HEK293T (cell line): ENCODE measurements around the gene FREM3.

Experiments
- CTCF ChIA-PET: fragments of 350-600 bp; formaldehyde crosslinking; extraction: SDS; loops from one replicate; lab custom pipeline; 2021; ENCODE audit warnings: antibody characterized with exemption, inconsistent platforms; lab: Yijun Ruan, JAX
- POLR2A ChIA-PET: fragments of 350-600 bp; formaldehyde crosslinking; extraction: SDS; loops from one replicate; lab custom pipeline; 2020; ENCODE audit warnings: antibody characterized with exemption, inconsistent platforms; lab: Yijun Ruan, JAX
- DNase-seq: peaks from one replicate; pipeline ENCODE4 v3.0.0; 2012; ENCODE audit warnings: mixed read lengths; ENCODE audit errors: extremely low spot score
- ARNT ChIP-seq: fragments of 450-650 bp; IDR thresholded peaks from 2 replicates; pipeline ENCODE4 v1.6.1; 2017; ENCODE audit warnings: mild to moderate bottlenecking
- BHLHE40 ChIP-seq: fragments of 450-650 bp; IDR thresholded peaks from 2 replicates; pipeline ENCODE4 v1.6.1; 2016; ENCODE audit warnings: mild to moderate bottlenecking, moderate library complexity, borderline replicate concordance
- CTBP1 ChIP-seq: fragments of 450-650 bp; IDR thresholded peaks from 2 replicates; pipeline ENCODE4 v1.6.1; 2016; ENCODE audit warnings: borderline replicate concordance
- ELF4 ChIP-seq: fragments of 450-650 bp; IDR thresholded peaks from 2 replicates; pipeline ENCODE4 v1.6.1; 2017; ENCODE audit warnings: antibody characterized with exemption
- FOXA1 ChIP-seq: fragments of 450-650 bp; IDR thresholded peaks from 2 replicates; pipeline ENCODE4 v1.6.1; 2016; ENCODE audit warnings: mild to moderate bottlenecking
- FOXK2 ChIP-seq: fragments of 450-650 bp; IDR thresholded peaks from 2 replicates; pipeline ENCODE4 v1.6.1; 2016; ENCODE audit warnings: mild to moderate bottlenecking
- FOXM1 ChIP-seq: fragments of 450-650 bp; IDR thresholded peaks from 2 replicates; pipeline ENCODE4 v1.6.1; 2017; ENCODE audit warnings: mild to moderate bottlenecking, borderline replicate concordance
- HDGF ChIP-seq: fragments of 450-650 bp; IDR thresholded peaks from 2 replicates; pipeline ENCODE4 v1.6.1; 2017; ENCODE audit warnings: antibody characterized with exemption, borderline replicate concordance
- L3MBTL2 ChIP-seq: fragments of 450-650 bp; conservative IDR thresholded peaks from 2 replicates; pipeline ENCODE4 v1.6.1; 2016; ENCODE audit warnings: mild to moderate bottlenecking
- LEF1 ChIP-seq: fragments of 450-650 bp; IDR thresholded peaks from 2 replicates; pipeline ENCODE4 v1.6.1; 2017; ENCODE audit warnings: mild to moderate bottlenecking, borderline replicate concordance
- NFRKB ChIP-seq: fragments of 450-650 bp; IDR thresholded peaks from 2 replicates; pipeline ENCODE4 v1.6.1; 2016; ENCODE audit warnings: mild to moderate bottlenecking, moderate library complexity
- PKNOX1 ChIP-seq: fragments of 450-650 bp; IDR thresholded peaks from 2 replicates; pipeline ENCODE4 v1.6.1; 2016
- SP1 ChIP-seq: fragments of 450-650 bp; IDR thresholded peaks from 2 replicates; pipeline ENCODE4 v1.6.1; 2017
- SUZ12 ChIP-seq: fragments of 450-650 bp; IDR thresholded peaks from 2 replicates; pipeline ENCODE4 v1.6.1; 2016; ENCODE audit warnings: mild to moderate bottlenecking
- TARDBP ChIP-seq: fragments of 450-650 bp; IDR thresholded peaks from 2 replicates; pipeline ENCODE4 v1.6.1; 2016
- ZNF384 ChIP-seq: fragments of 450-650 bp; IDR thresholded peaks from 2 replicates; pipeline ENCODE4 v1.6.1; 2016

The FREM3 gene

GRCh38 chr4:143581331-143581946, 119.0 kb downstream of the FREM3 start:
- no peak for TF ChIP-seq FOXM1
- TF ChIP-seq TARDBP: no peak
- no peak for TF ChIP-seq SP1
- no peak for TF ChIP-seq L3MBTL2
- no peak for TF ChIP-seq FOXK2
- TF ChIP-seq FOXA1: no peak
- TF ChIP-seq NFRKB: no peak
- TF ChIP-seq ZNF384: no peak
- no peak for TF ChIP-seq PKNOX1
- TF ChIP-seq HDGF: no peak
- no peak for TF ChIP-seq CTBP1
- no peak for TF ChIP-seq LEF1
- no peak for TF ChIP-seq SUZ12
- no peak for TF ChIP-seq ARNT
- ChIA-PET POLR2A (no interaction called here), CTCF (no interaction called here)
- DNase-seq: no peak

- DNase-seq: no peak
- ChIA-PET CTCF (no interaction called here), POLR2A (no interaction called here)
- TF ChIP-seq L3MBTL2 (no peak), SP1 (no peak), SUZ12 (no peak), TARDBP (no peak), ARNT (no peak), CTBP1 (no peak)
Measured at GRCh38 chr4:143575331-143575730, 125.1 kb downstream of the FREM3 start.

GRCh38 chr4:143564472-143564871, 136.0 kb downstream of the FREM3 start:
- DNase-seq: no peak
- CTCF ChIA-PET: no interaction called here
- TF ChIP-seq ZNF384: no peak
- TF ChIP-seq NFRKB: no peak
- no peak for TF ChIP-seq CTBP1
- no peak for TF ChIP-seq ELF4
- TF ChIP-seq ARNT: no peak
- no peak for TF ChIP-seq BHLHE40
- no peak for TF ChIP-seq TARDBP
- TF ChIP-seq SUZ12: no peak
- POLR2A ChIA-PET: no interaction called here

GRCh38 chr4:143559757-143560147, 140.7 kb downstream of the FREM3 start:
- ChIA-PET CTCF (no interaction called here), POLR2A (no interaction called here)
- TF ChIP-seq FOXM1: no peak
- no peak for TF ChIP-seq SUZ12
- TF ChIP-seq L3MBTL2: no peak
- no peak for TF ChIP-seq ZNF384
- no peak for TF ChIP-seq ARNT
- no peak for TF ChIP-seq CTBP1
- TF ChIP-seq NFRKB: no peak
- TF ChIP-seq TARDBP: no peak
- no peak for TF ChIP-seq HDGF
- no peak for TF ChIP-seq PKNOX1
- TF ChIP-seq SP1: no peak
- no peak for DNase-seq

- POLR2A ChIA-PET: no interaction called here
- CTCF ChIA-PET: interaction anchor here (0.8 kb wide), 1 partner anchor 11 kb away, joined by 3 read pairs; no protein-coding TSS in a partner anchor
- TF ChIP-seq NFRKB: no peak
- TF ChIP-seq ZNF384: no peak
- no peak for TF ChIP-seq PKNOX1
- TF ChIP-seq HDGF: no peak
- TF ChIP-seq L3MBTL2: no peak
- no peak for TF ChIP-seq ELF4
- TF ChIP-seq BHLHE40: no peak
- no peak for TF ChIP-seq SUZ12
- TF ChIP-seq FOXK2: no peak
- TF ChIP-seq CTBP1: no peak
- no peak for TF ChIP-seq FOXM1
- no peak for TF ChIP-seq ARNT
- DNase-seq: no peak
Measured at GRCh38 chr4:143558823-143559756, 141.4 kb downstream of the FREM3 start.

- no peak for TF ChIP-seq TARDBP
- TF ChIP-seq SUZ12: no peak
- TF ChIP-seq FOXK2: no peak
- TF ChIP-seq SP1: no peak
- no peak for TF ChIP-seq NFRKB
- no peak for TF ChIP-seq LEF1
- no peak for TF ChIP-seq BHLHE40
- no peak for TF ChIP-seq FOXA1
- TF ChIP-seq ELF4: no peak
- TF ChIP-seq FOXM1: no peak
- no peak for TF ChIP-seq ARNT
- no peak for TF ChIP-seq L3MBTL2
- no peak for TF ChIP-seq CTBP1
- TF ChIP-seq HDGF: no peak
- ChIA-PET CTCF (interaction anchor here (0.8 kb wide), 1 partner anchor 10 kb away, joined by 3 read pairs; no protein-coding TSS in a partner anchor), POLR2A (no interaction called here)
- DNase-seq: no peak
Measured at GRCh38 chr4:143558286-143558685, 142.2 kb downstream of the FREM3 start.
